ENCODE measurements around the gene SORCS2. TPM values are rescaled to one million over a fixed set of nuclear protein-coding genes. Genes with fewer than 3 reads are reported as not detected.

The SORCS2 gene
- total RNA-seq, 1 experiment from 2014 or later: 4.1 TPM

GRCh38 chr4:7199771-7200441 is 7.6 kb downstream of the SORCS2 start:
- TF ChIP-seq EZH2 (IDR thresholded peaks at IDR 0.05; ENCODE audit: low read length, unreplicated experiment) (no peak), EZH2phosphoT487 (IDR thresholded peaks at IDR 0.05; ENCODE audit: borderline replicate concordance, low read length) (no peak), CTCF (conservative IDR thresholded peaks at IDR 0.05; ENCODE audit: low read depth, low read length) (no peak)
- intact Hi-C loops (cut with micrococcal nuclease): no loop called here
- H3K9me2 ChIP-seq (replicated peaks; ENCODE audit: low read length): no peaks in the 10 kb centered on the region
- no peak overlapping the region for H3K9ac ChIP-seq (ENCODE audit: low read length)
- ATAC-seq: no peak
- no peaks in the 10 kb centered on the region for H3K36me3 ChIP-seq (ENCODE audit: low read depth, low read length)
- peaks cover 56% of the 10 kb centered on the region for H3K79me2 ChIP-seq (ENCODE audit: low read length)
- no peak overlapping the region for H2AFZ ChIP-seq (ENCODE audit: low read length)
- H3K27ac ChIP-seq (ENCODE audit: low read length): no peak overlapping the region
- H3K27me3 ChIP-seq (ENCODE audit: low read length): no peaks in the 10 kb centered on the region
- H3K4me3 ChIP-seq (ENCODE audit: low read length): no peak overlapping the region
- no peak for DNase-seq
- no peak overlapping the region for H3K4me2 ChIP-seq (ENCODE audit: low read length)
- peaks cover 45% of the 10 kb centered on the region for H3K4me1 ChIP-seq (ENCODE audit: insufficient read depth, low read length)
- H3K9me3 ChIP-seq (ENCODE audit: low read length): no peaks in the 10 kb centered on the region
- POLR2A ChIA-PET (ENCODE audit: unreplicated experiment): no interaction called here
- no peaks in the 10 kb centered on the region for H4K20me1 ChIP-seq (ENCODE audit: low read length)
- BruUV-seq (replicated peaks): no TSS peak
- CTCF ChIA-PET: no interaction called here
- no peaks in the 10 kb centered on the region for H3F3A ChIP-seq (ENCODE audit: low read length, unreplicated experiment)

- Histone ChIP-seq H3K27ac (ENCODE audit: low read length) (no peak overlapping the region), H3F3A (ENCODE audit: low read length, unreplicated experiment) (no peaks in the 10 kb centered on the region), H4K20me1 (ENCODE audit: low read length) (no peaks in the 10 kb centered on the region), H3K9me3 (ENCODE audit: low read length) (no peaks in the 10 kb centered on the region), H2AFZ (ENCODE audit: low read length) (no peak overlapping the region), H3K27me3 (ENCODE audit: low read length) (no peaks in the 10 kb centered on the region), H3K9me2 (replicated peaks; ENCODE audit: low read length) (no peaks in the 10 kb centered on the region), H3K4me3 (ENCODE audit: low read length) (no peak overlapping the region), H3K4me2 (ENCODE audit: low read length) (no peak overlapping the region), H3K36me3 (ENCODE audit: low read depth, low read length) (no peaks in the 10 kb centered on the region), H3K79me2 (ENCODE audit: low read length) (peaks cover 60% of the 10 kb centered on the region), H3K4me1 (ENCODE audit: insufficient read depth, low read length) (peaks cover 47% of the 10 kb centered on the region), H3K9ac (ENCODE audit: low read length) (no peak overlapping the region)
- DNase-seq: no peak
- no peak for ATAC-seq
- ChIA-PET POLR2A (ENCODE audit: unreplicated experiment) (no interaction called here), CTCF (no interaction called here)
- intact Hi-C loops (cut with micrococcal nuclease): no loop called here
- TF ChIP-seq EZH2phosphoT487 (IDR thresholded peaks at IDR 0.05; ENCODE audit: borderline replicate concordance, low read length): no peak
- no peak for TF ChIP-seq EZH2 (IDR thresholded peaks at IDR 0.05; ENCODE audit: low read length, unreplicated experiment)
- TF ChIP-seq CTCF (conservative IDR thresholded peaks at IDR 0.05; ENCODE audit: low read depth, low read length): no peak
- no TSS peak for BruUV-seq (replicated peaks)
These were observed 8.5 kb downstream of the SORCS2 start for GRCh38 chr4:7200801-7201200.

- no TSS peak for BruUV-seq (replicated peaks)
- Histone ChIP-seq H2AFZ (ENCODE audit: low read length) (no peak overlapping the region), H3K9ac (ENCODE audit: low read length) (no peak overlapping the region), H3K36me3 (ENCODE audit: low read depth, low read length) (no peaks in the 10 kb centered on the region), H3K79me2 (ENCODE audit: low read length) (peaks cover 59% of the 10 kb centered on the region), H3K4me2 (ENCODE audit: low read length) (peak overlapping the region; percentile 53; the same call in 1 of the 2 replicates), H3K27me3 (ENCODE audit: low read length) (no peaks in the 10 kb centered on the region), H3F3A (ENCODE audit: low read length, unreplicated experiment) (peaks cover 6% of the 10 kb centered on the region), H3K27ac (ENCODE audit: low read length) (peak overlapping the region; percentile 41), H3K9me2 (replicated peaks; ENCODE audit: low read length) (no peaks in the 10 kb centered on the region), H3K4me1 (ENCODE audit: insufficient read depth, low read length) (peaks cover 48% of the 10 kb centered on the region), H4K20me1 (ENCODE audit: low read length) (no peaks in the 10 kb centered on the region), H3K9me3 (ENCODE audit: low read length) (no peaks in the 10 kb centered on the region), H3K4me3 (ENCODE audit: low read length) (no peak overlapping the region)
- DNase-seq: no peak
- no peak for ATAC-seq
- TF ChIP-seq CTCF (conservative IDR thresholded peaks at IDR 0.05; ENCODE audit: low read depth, low read length) (no peak), EZH2phosphoT487 (IDR thresholded peaks at IDR 0.05; ENCODE audit: borderline replicate concordance, low read length) (no peak), EZH2 (IDR thresholded peaks at IDR 0.05; ENCODE audit: low read length, unreplicated experiment) (no peak)
- intact Hi-C loops (cut with micrococcal nuclease): no loop called here
- POLR2A ChIA-PET (ENCODE audit: unreplicated experiment): no interaction called here
- CTCF ChIA-PET: no interaction called here
These were observed 9.3 kb downstream of the SORCS2 start for GRCh38 chr4:7201420-7202305.

All from PC-3 (cell line).